Bronchial epithelial cell (primary cell): Measurements from ENCODE around the gene CCNYL1. TPM values are rescaled to one million over a fixed set of nuclear protein-coding genes. Genes with fewer than 3 reads are reported as not detected.

Experiments
- DNase-seq: peaks from one replicate; pipeline ENCODE4 v3.0.0-alpha.2; 2010; ENCODE audit warnings: low read depth
- FAIRE-seq: peaks from 2 replicates; lab custom pipeline; 2011; peaks lifted over from hg19 to GRCh38; lab: Jason Lieb, UNC
- H3K27me3 ChIP-seq: 2 replicates; pipeline ENCODE4 v1.5.1; 2011; ENCODE audit warnings: low read length; ENCODE audit not compliant: control insufficient read depth, insufficient read depth
- H3K36me3 ChIP-seq: 2 replicates; pipeline ENCODE4 v1.5.1; 2011; ENCODE audit warnings: low read length; ENCODE audit not compliant: control insufficient read depth, insufficient read depth
- H3K4me3 ChIP-seq: 2 replicates; pipeline ENCODE4 v1.5.1; 2011; ENCODE audit warnings: mild to moderate bottlenecking, low read depth, low read length, control low read depth
- CTCF ChIP-seq: IDR thresholded peaks from 2 replicates; pipeline ENCODE4 v1.5.1; 2011; ENCODE audit warnings: mild to moderate bottlenecking, moderate library complexity, low read length, control low read depth, inconsistent platforms; ENCODE audit not compliant: insufficient read depth, severe bottlenecking
- total RNA-seq: library from RNA; depleted of rRNA; stranded (reverse); fragments of >200 nt; gene quantifications from 2 replicates; pipeline ENCODE4 v1.2.1, GENCODE V29; 2014

The CCNYL1 gene
- total RNA-seq, 1 donor from 2014 or later = 5.5 TPM

GRCh38 chr2:207770602-207771404 is 59.4 kb downstream of the CCNYL1 start:
- Histone ChIP-seq H3K27me3 (no peaks in the 10 kb centered on the region), H3K36me3 (peaks cover 6% of the 10 kb centered on the region), H3K4me3 (no peak overlapping the region)
- DNase-seq = no peak
- FAIRE-seq = no peak
- no peak for TF ChIP-seq CTCF

DNA sequence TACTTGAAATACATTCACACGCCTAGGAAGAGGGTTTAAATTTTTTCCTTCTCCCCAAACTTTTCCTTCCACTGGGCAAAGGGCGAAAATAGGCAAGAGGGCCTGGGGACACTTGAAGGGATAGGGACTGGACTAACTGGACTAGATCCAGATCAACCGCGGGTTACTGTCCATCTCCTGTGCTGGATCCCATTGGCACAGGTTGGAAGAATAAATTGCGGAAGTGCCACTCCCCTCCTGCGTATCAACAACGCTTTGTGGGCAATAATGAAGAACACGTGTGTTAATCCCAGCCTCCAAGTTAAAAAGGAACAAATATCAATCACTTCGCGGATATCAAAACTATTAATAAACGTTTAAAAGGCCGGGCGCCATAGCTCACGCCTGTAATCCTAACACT is 60.0 kb downstream of the CCNYL1 start:
- H3K4me3 ChIP-seq = no peak overlapping the region

GRCh38 chr2:207772081-207772843 is 60.8 kb downstream of the CCNYL1 start:
- no peak for FAIRE-seq
- H3K27me3 ChIP-seq = no peaks in the 10 kb centered on the region
- peaks cover 3% of the 10 kb centered on the region for H3K36me3 ChIP-seq
- H3K4me3 ChIP-seq = no peak overlapping the region
- DNase-seq = no peak
- no peak for TF ChIP-seq CTCF

More for the DNA sequence above, 60.0 kb downstream of the CCNYL1 start:
- peaks cover 6% of the 10 kb centered on the region for H3K36me3 ChIP-seq
- no peak for TF ChIP-seq CTCF
- DNase-seq = no peak
- H3K27me3 ChIP-seq = no peaks in the 10 kb centered on the region
- FAIRE-seq = no peak

- no peak for FAIRE-seq
- no peak for DNase-seq
- H3K27me3 ChIP-seq = no peaks in the 10 kb centered on the region
- TF ChIP-seq CTCF = no peak
- H3K4me3 ChIP-seq = no peak overlapping the region
- H3K36me3 ChIP-seq = no peaks in the 10 kb centered on the region
Observed at GRCh38 chr2:207772844-207773205, 61.4 kb downstream of the CCNYL1 start.

DNA sequence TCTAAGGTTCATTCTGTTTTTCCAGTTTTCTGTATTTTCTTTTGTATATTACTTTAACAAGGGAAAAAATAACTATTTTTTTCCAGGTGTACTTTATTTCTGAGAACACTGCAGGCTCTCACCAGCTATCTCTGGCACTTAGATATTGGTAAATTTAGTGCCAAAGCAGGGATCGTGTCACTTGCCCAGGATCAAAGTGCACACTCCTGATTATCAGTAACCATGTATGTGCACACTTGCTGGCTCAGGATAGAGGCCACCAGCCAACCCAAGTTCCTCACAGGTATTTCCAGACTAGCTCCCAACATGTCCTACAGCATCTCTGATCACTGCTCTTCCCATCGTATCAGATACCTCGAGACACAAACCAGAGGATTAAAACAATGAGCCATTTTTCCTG is 64.0 kb downstream of the CCNYL1 start:
- no peak for FAIRE-seq
- no peak for TF ChIP-seq CTCF

More for the DNA sequence above, 64.0 kb downstream of the CCNYL1 start:
- no peaks in the 10 kb centered on the region for H3K36me3 ChIP-seq
- DNase-seq = no peak
- H3K27me3 ChIP-seq = no peaks in the 10 kb centered on the region
- H3K4me3 ChIP-seq = no peak overlapping the region
